Kasumi-1 (cell line): ENCODE results near the gene NTPCR.

Source experiments
- DNase-seq, 2 experiments: peaks; one replicate each; lab custom pipeline; 2025; lab: John Stamatoyannopoulos, UW

The NTPCR gene

DNA sequence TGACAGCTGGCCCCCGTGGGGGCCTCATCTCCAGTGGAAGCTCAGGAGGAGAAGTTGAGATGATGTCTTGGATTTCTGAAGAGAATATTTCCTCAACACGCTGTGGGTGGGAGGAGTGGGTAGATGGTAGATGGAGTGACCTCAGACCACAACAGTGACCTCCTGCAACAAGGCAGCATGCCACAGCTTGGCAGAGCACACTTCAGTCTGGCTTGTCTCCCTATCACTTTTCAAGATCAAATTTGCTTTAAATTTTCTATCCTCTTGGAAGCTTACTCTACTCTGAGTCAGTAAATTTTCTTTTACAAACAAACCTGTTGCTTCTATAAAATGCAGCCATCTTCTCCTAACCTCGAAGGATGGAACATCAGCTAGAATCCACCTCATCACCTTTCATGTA is 59.7 kb downstream of the NTPCR start:
- no peak for DNase-seq

- no peak for DNase-seq
These were observed 61.6 kb downstream of the NTPCR start for GRCh38 chr1:233012021-233012420.

DNA sequence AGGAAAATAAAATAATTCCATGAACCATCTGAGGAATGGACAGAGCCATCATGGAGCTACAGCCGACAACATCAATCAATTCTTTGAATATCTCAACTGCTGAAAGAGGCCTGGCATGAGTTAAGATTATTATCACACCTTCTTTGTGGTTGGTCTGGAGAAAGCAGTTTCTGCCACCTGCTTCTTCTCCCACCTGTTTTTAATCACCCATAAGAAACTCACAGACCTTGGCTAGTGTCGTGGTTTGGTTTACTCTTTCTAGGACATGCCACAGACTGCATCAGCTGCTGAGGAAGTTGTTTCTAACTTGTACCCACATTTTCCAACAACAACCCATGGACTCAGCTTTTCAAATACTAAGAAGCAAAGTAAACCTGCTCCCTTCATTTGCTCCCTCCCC is 65.6 kb downstream of the NTPCR start:
- DNase-seq, result no peak

DNA sequence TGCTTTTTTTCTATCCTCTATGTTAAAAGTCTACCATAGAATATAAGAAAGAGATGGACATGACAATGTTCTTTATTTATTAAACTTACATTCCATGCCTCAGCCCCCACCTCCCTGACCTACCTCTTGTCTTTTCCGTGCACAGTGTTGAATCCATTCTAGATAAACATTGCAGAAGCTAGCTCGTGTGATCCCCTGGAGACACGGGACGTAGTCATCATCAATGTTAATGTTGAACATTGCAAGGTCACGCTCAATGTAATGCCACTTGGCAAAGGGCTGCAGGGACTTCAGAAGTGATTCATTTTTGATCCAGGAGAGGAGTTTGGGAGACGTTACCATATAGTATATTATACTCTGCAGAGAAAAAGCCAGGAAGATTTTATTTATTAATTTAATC is 66.4 kb downstream of the NTPCR start:
- no peak for DNase-seq

DNA sequence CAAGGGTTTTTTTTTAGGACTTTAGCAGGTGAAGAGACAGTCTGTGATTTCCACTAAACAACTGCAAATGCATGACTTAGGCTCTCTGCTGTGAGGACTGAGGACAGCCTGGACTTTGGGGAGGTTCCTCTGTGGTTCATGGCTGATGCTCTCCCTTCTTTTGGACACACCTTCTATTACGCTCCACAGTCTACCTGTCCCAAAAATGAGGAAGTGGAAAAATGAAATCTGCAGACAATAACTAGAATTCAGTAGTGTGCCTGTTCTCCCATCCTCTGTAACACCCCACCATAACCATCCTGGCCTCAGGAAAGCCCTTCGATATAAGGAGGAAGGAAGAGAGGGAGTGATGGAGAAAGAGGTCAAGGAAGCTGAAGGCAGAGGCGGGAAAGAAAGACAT is 68.7 kb downstream of the NTPCR start:
- no peak for DNase-seq

DNA sequence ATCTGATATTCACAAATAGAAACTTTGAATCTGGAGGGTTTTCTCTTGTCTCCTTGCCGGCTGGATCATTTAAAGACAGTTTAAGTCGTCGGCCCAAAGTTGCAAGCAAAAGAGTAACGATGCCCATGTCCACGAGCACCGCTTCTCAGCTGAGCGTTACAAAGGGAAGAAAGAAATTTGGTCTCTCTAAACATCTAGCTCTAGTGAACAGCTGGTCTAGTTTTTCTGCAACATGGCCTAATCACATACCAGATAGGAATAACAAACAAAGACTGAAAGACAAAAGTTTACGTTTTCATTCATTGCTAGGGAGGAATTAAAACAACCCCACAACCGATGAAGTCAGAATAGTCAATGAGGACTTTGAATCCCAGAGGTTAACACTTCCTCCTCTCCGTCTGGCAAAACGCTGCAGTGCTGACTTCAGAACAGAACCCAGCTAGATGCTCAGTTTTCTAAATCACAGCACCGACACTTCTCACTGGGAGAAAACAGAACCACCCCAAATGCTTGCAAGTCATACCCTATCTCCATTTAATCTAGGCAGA is 69.4 kb downstream of the NTPCR start:
- DNase-seq, result no peak

DNA sequence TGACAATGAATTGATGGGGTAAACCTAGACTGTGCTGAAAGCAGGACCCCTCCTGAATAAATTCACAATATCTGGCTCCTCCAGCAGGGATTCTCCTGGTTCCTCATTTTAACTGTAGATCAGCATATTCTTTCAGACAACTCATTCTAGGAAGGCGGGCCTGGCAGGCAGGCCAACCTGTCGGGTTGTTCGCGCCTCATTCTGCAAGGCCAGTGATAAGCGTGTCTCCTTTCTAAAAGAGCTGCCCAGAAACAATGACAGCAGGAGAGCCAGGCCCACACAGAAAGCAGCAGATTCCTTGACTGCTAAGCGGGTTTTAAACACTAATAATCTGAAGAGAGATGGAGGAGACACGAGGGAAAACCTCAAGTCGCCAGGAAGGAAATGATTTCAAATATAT is 70.0 kb downstream of the NTPCR start:
- peak; percentile 40 to 47 for DNase-seq

- DNase-seq, result no peak
These were observed 71.8 kb downstream of the NTPCR start for GRCh38 chr1:233022246-233022645.

- no peak for DNase-seq
These were observed 73.8 kb downstream of the NTPCR start for GRCh38 chr1:233024199-233024598.

DNA sequence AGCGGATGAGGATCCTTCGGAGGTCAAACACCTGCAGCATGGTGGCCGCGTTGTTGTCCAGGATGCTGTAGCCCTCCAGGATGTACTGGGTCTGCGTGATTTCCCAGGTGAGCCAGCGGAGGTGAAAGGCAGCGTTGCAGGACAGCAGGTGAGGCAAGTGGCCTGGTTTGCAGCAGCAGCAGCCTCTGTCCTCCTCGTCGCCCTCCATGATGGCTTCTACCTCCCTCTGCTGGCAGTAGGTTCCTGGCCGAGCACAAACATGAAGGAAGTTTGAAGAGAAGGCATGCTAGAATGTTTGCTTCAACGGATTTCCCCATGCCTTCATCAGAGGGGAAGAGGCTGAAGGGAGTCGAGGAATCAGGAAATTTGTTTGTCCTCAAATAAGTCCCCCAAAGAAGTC is 74.7 kb downstream of the NTPCR start:
- peak; percentile 73 to 80 for DNase-seq

DNA sequence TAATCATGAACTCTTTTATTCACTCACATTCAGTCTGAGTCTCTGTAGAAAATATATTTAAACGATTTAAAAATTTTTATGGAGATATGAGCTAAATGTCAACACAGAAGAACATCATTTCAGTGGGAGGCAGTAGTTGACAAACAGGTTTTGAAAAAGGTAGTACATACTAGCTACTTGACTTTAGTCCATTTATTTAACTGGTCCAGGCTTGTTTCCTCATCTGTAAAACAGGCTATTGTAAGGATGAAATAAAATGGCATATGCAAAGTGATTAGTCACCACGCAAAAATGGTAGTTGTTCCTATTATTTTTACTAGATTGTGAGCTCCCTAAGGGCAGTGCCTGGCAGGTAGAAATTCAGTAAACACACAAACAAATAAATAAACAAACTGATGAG is 75.2 kb downstream of the NTPCR start:
- no peak for DNase-seq

DNA sequence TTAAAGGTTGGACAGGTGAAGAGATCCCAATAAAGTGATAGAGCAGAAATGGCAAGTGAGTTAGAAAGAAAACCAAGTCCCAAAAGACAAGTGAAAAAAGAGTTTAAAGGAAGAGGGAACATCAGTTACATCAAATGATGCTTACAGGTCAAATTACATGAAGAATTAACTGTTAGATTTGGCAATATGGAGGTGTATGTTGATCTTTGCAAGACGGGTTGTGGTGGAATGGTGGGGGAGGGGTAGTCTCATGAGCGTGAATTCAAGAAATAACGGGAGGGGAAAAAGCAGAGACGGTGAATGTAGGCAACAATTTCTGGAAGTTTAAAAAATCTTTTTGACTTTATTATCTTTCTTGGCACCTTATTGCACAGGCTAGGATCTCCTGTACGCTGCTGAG is 76.6 kb downstream of the NTPCR start:
- no peak for DNase-seq

- no peak for DNase-seq
These were observed 81.1 kb downstream of the NTPCR start for GRCh38 chr1:233031521-233031920.

DNA sequence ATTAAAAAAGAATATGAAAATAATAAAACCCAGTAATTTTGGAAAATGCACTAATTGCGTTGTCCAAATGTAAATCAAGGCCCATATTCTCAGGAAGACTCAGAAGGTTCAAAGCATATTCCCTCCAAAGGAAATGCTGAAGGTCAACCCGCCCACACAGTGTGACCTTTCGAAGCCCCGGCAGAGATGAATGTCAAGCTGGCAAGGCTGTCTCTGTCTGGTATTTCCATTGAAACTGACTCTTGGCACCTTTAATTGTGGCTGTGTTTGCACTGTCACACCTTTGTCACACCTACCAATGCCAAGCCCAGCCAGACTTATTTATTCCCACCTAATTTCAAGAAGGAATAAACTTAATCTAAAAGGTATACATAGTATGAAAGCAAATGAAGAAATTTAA is 82.5 kb downstream of the NTPCR start:
- no peak for DNase-seq

- no peak for DNase-seq
These were observed 83.0 kb downstream of the NTPCR start for GRCh38 chr1:233033361-233033760.
